NCI-H510A (cell line): Measurements from ENCODE around the gene CHADL.
A peak's percentile ranks its signal among the peaks of the same experiment; 100 is the strongest.
"Not testable (repeated sequence)": the region's sequence is repeated elsewhere in the genome, so short reads cannot be mapped to it uniquely, and the experiment has no call there.

Source experiments
- DNase-seq: peaks from one replicate; lab custom pipeline; 2025; lab: John Stamatoyannopoulos, UW

The CHADL gene

GRCh38 chr22:41240377-41241132, at the start of gene CHADL:
CHADL (minus strand) TSS chr22:41240931; CDS start chr22:41240881, 50 bp downstream.
- DNase-seq = no peak

GRCh38 chr22:41289671-41290070, 48.9 kb upstream of the CHADL start:
- DNase-seq = no peak

GRCh38 chr22:41288245-41288946, 47.7 kb upstream of the CHADL start:
- DNase-seq = peak; percentile 43

- no peak for DNase-seq
Observed at GRCh38 chr22:41286639-41287091, 45.9 kb upstream of the CHADL start.

- DNase-seq = peak; percentile 95
Observed at GRCh38 chr22:41285820-41286638, 45.3 kb upstream of the CHADL start, which contains the start of gene RANGAP1. RANGAP1 (minus strand) TSS chr22:41286187; CDS start chr22:41281044, 5,143 bp downstream.

GRCh38 chr22:41285441-41285819, 44.7 kb upstream of the CHADL start:
- DNase-seq = no peak

GRCh38 chr22:41284465-41284864, 43.7 kb upstream of the CHADL start:
- no peak for DNase-seq

- DNase-seq = no peak
Observed at GRCh38 chr22:41280854-41281253, 40.1 kb upstream of the CHADL start.

- DNase-seq = no peak
Observed at GRCh38 chr22:41280065-41280464, 39.3 kb upstream of the CHADL start.

- DNase-seq = no peak
Observed at GRCh38 chr22:41274856-41275255, 34.1 kb upstream of the CHADL start.

GRCh38 chr22:41273128-41273527, 32.4 kb upstream of the CHADL start:
- DNase-seq = no peak

GRCh38 chr22:41271787-41272186, 31.1 kb upstream of the CHADL start:
- no peak for DNase-seq

GRCh38 chr22:41267958-41268357, 27.2 kb upstream of the CHADL start:
- DNase-seq = no peak

GRCh38 chr22:41264408-41264941, 23.7 kb upstream of the CHADL start:
- DNase-seq = no peak

- DNase-seq = no peak
Observed at GRCh38 chr22:41263704-41264103, 23.0 kb upstream of the CHADL start.

GRCh38 chr22:41262250-41262765, 21.6 kb upstream of the CHADL start:
- DNase-seq = no peak

- DNase-seq = no peak
Observed at GRCh38 chr22:41261541-41262249, 21.0 kb upstream of the CHADL start.

GRCh38 chr22:41260871-41261270, 20.1 kb upstream of the CHADL start:
- no peak for DNase-seq

GRCh38 chr22:41259756-41260155, 19.0 kb upstream of the CHADL start:
- not testable (repeated sequence) for DNase-seq

GRCh38 chr22:41257696-41258095, 17.0 kb upstream of the CHADL start:
- DNase-seq = no peak
